Ovary (tissue), 3 donors: Measurements from ENCODE around the gene SCYL1.

Experiments
- EP300 ChIP-seq: sonication (generic); formaldehyde crosslinking; IDR thresholded peaks from one replicate; pipeline ENCODE4 v1.6.1; 2017; ENCODE audit warnings: antibody characterized with exemption
- POLR2A ChIP-seq: fragments of 450-650 bp; IDR thresholded peaks from one replicate; pipeline ENCODE4 v1.6.1; 2017; ENCODE audit warnings: antibody characterized with exemption, mild to moderate bottlenecking, moderate library complexity
- TF ChIP-seq, protein P1 (sequence below), 3 donors: fragments of 450-650 bp in 2 of 3; fragments of 200-600 bp in 1 of 3; IDR thresholded peaks; one replicate each; pipeline versions ENCODE4 v1.5.1 to v1.8.0; 2016 to 2022; ENCODE audit warnings: antibody characterized with exemption in 3 of 3, mild to moderate bottlenecking in 1 of 3
- donor health status: DM: no; HTN: no; CAD: no.

DNA sequence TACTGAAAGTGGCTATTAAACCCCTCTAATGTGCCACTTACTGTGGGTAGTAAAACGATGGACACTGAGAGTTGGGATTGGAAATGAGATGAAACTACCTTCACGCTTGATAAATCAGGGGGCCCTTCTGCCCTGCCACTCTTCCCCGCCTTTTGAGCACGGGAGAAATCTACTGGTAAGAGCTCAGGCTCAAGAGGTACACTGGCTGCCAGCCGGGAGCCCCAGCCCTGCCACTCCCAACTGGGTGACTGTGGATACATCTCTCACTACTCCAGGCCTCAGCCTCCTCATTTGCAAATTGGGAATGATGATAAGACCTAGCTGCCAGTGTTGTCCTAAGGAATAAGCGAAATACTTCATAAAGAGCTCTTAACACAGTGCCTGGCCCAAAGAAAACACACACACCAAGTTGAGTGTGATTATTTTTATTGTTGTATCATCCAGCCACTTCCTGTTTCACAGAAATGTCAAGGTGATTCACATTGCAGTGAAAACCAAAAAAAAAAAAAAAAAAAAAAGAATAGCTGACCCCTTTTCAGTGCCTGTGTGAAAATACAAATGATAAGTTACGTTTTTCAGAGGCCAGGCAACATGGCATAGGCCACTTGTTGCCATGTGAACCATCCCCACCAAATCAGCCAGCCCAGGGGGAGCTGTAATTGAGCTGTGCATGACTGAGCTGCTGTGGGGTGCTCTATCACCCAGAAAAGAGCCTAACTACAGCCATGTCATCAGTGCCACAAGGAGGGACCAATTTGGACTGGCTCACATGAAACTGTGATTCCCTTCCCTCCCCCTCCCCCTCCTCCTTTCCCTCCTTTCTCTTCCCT, 41.0 kb downstream of the SCYL1 start:
- no peak for TF ChIP-seq POLR2A
- TF ChIP-seq, protein P1, sequence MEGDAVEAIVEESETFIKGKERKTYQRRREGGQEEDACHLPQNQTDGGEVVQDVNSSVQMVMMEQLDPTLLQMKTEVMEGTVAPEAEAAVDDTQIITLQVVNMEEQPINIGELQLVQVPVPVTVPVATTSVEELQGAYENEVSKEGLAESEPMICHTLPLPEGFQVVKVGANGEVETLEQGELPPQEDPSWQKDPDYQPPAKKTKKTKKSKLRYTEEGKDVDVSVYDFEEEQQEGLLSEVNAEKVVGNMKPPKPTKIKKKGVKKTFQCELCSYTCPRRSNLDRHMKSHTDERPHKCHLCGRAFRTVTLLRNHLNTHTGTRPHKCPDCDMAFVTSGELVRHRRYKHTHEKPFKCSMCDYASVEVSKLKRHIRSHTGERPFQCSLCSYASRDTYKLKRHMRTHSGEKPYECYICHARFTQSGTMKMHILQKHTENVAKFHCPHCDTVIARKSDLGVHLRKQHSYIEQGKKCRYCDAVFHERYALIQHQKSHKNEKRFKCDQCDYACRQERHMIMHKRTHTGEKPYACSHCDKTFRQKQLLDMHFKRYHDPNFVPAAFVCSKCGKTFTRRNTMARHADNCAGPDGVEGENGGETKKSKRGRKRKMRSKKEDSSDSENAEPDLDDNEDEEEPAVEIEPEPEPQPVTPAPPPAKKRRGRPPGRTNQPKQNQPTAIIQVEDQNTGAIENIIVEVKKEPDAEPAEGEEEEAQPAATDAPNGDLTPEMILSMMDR (IDR thresholded peaks at IDR 0.05): no peak
- TF ChIP-seq EP300: no peak
